Neural crest cell (in vitro differentiated cells): Measurements from ENCODE around the gene IFI27. TPM values are rescaled to one million over a fixed set of nuclear protein-coding genes. Genes with fewer than 3 reads are reported as not detected.

Experiments
- DNase-seq: peaks from one replicate; pipeline ENCODE4 v3.0.0; 2021; ENCODE audit warnings: low read depth, mixed read lengths, low spot score
- H3K27ac Mint-ChIP-seq: one replicate; pipeline ENCODE4 v1.8.0; 2021; ENCODE audit warnings: mild to moderate bottlenecking, mixed read lengths; ENCODE audit not compliant: unreplicated experiment
- H3K27me3 Mint-ChIP-seq: 2 replicates; pipeline ENCODE4 v1.8.0; 2021; ENCODE audit warnings: low read depth, mild to moderate bottlenecking, mixed read lengths
- H3K36me3 Mint-ChIP-seq: 2 replicates; pipeline ENCODE4 v1.8.0; 2021; ENCODE audit warnings: low read depth, mild to moderate bottlenecking, mixed read lengths
- H3K4me1 Mint-ChIP-seq: 2 replicates; pipeline ENCODE4 v1.8.0; 2021; ENCODE audit warnings: mixed read lengths
- H3K4me3 Mint-ChIP-seq: one replicate; pipeline ENCODE4 v1.8.0; 2021; ENCODE audit warnings: mild to moderate bottlenecking, mixed read lengths
- H3K9me3 Mint-ChIP-seq: 2 replicates; pipeline ENCODE4 v1.8.0; 2021; ENCODE audit warnings: mixed read lengths
- total RNA-seq: library from RNA; stranded (reverse); gene quantifications from 2 replicates; pipeline ENCODE4 v1.2.1, GENCODE V29; 2021
- TF ChIP-seq, protein P1 (sequence below): fragments of 200-600 bp; sonication (generic); conservative IDR thresholded peaks from 2 replicates; pipeline ENCODE4 v1.5.0; 2021; ENCODE audit warnings: antibody characterized with exemption, mild to moderate bottlenecking

IFI27 gene
- total RNA-seq, 1 donor from 2014 or later: 9.5 TPM

DNA sequence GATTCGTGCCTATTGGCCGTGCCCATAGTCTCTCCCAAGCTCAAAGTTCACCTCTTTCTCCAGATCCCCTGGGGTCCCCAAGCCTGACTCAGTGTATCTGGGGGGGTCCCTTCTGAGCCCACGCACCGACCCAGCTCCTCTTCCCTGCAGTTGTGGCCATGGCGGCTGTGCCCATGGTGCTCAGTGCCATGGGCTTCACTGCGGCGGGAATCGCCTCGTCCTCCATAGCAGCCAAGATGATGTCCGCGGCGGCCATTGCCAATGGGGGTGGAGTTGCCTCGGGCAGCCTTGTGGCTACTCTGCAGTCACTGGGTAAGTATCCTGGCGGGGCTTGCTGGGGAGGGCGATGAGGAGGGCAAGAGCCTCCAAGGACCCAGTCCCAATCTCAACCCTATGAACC lies 5.1 kb downstream of the IFI27 start:
- Mint-ChIP-seq H3K9me3 (peaks cover 2% of the 10 kb centered on the region), H3K27me3 (peaks cover 2% of the 10 kb centered on the region), H3K4me3 (no peak overlapping the region), H3K27ac (no peak overlapping the region), H3K36me3 (no peaks in the 10 kb centered on the region), H3K4me1 (peaks cover 28% of the 10 kb centered on the region)
- TF ChIP-seq, protein P1, sequence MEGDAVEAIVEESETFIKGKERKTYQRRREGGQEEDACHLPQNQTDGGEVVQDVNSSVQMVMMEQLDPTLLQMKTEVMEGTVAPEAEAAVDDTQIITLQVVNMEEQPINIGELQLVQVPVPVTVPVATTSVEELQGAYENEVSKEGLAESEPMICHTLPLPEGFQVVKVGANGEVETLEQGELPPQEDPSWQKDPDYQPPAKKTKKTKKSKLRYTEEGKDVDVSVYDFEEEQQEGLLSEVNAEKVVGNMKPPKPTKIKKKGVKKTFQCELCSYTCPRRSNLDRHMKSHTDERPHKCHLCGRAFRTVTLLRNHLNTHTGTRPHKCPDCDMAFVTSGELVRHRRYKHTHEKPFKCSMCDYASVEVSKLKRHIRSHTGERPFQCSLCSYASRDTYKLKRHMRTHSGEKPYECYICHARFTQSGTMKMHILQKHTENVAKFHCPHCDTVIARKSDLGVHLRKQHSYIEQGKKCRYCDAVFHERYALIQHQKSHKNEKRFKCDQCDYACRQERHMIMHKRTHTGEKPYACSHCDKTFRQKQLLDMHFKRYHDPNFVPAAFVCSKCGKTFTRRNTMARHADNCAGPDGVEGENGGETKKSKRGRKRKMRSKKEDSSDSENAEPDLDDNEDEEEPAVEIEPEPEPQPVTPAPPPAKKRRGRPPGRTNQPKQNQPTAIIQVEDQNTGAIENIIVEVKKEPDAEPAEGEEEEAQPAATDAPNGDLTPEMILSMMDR: no peak
- no peak for DNase-seq

DNA sequence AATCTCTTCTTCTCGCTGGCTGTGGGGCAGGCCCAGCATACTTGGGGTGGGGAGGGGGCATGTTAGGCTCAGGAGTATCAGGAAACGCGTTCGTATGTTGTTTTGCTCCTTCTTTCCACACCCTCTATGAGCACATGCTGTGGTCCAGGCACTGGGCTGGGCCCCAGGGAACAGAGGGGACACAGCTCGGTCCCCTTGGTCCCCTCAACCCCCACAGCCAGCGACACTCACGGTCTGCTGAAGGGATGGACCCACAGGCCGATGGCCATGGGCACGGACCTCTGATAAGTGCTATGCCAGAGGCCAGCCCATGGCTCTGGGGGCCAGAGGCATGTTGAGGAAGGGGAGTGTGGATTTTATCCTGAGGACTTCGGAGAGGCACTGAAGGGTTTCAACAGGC lies 6.2 kb downstream of the IFI27 start:
- Mint-ChIP-seq H3K4me1 (peaks cover 28% of the 10 kb centered on the region), H3K27ac (peak overlapping the region; percentile 43), H3K4me3 (no peak overlapping the region), H3K27me3 (peaks cover 5% of the 10 kb centered on the region), H3K9me3 (peaks cover 7% of the 10 kb centered on the region), H3K36me3 (no peaks in the 10 kb centered on the region)
- DNase-seq: no peak
- TF ChIP-seq, protein P1: no peak

DNA sequence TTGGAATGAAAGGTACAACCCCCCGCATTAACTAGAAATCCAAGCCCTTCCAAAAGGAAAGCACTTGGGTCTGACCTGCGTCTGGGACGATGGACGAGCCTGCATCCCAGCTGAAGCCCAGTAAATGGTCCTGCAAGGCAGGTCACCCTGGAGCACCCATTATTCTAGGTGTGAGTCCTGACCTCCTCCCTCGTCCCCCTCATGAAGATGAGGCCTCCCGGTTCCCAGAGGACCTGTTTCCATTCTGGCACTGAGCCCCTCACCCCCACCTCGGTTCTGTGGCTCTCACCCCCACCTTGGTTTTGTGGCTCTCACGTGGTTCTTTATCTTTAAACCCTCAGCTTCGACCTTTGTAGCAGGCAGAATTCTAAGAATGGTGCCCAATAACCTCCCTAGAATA lies 7.3 kb downstream of the IFI27 start:
- no peak overlapping the region for H3K27ac Mint-ChIP-seq
- DNase-seq: no peak
- no peak overlapping the region for H3K4me3 Mint-ChIP-seq
- TF ChIP-seq, protein P1: no peak
- H3K9me3 Mint-ChIP-seq: peaks cover 7% of the 10 kb centered on the region
- peaks cover 5% of the 10 kb centered on the region for H3K27me3 Mint-ChIP-seq
- H3K4me1 Mint-ChIP-seq: peaks cover 18% of the 10 kb centered on the region
- no peaks in the 10 kb centered on the region for H3K36me3 Mint-ChIP-seq

DNA sequence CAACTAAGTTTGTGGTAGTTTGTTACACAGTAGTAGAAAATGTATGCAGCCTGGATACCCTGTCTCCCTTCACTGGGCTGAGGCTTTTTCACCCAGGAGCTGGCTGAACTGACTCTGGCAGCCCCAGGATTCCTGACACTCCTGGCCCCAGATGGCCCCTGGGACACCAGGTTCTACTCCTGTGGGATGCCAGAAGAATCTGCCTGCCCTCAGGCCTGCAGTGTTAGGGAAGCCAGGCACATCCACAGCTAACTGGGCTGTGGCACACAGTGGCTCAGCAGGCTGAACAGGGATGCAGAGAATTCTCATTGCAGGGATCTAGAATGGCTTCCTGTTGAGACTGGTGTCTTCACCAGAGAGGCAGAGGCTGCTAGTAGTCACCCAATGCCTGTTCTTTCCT lies 8.5 kb downstream of the IFI27 start:
- Mint-ChIP-seq H3K27me3 (peaks cover 5% of the 10 kb centered on the region), H3K36me3 (no peaks in the 10 kb centered on the region), H3K9me3 (peaks cover 7% of the 10 kb centered on the region), H3K4me3 (no peak overlapping the region), H3K27ac (no peak overlapping the region), H3K4me1 (peaks cover 14% of the 10 kb centered on the region)
- TF ChIP-seq, protein P1: no peak
- no peak for DNase-seq

DNA sequence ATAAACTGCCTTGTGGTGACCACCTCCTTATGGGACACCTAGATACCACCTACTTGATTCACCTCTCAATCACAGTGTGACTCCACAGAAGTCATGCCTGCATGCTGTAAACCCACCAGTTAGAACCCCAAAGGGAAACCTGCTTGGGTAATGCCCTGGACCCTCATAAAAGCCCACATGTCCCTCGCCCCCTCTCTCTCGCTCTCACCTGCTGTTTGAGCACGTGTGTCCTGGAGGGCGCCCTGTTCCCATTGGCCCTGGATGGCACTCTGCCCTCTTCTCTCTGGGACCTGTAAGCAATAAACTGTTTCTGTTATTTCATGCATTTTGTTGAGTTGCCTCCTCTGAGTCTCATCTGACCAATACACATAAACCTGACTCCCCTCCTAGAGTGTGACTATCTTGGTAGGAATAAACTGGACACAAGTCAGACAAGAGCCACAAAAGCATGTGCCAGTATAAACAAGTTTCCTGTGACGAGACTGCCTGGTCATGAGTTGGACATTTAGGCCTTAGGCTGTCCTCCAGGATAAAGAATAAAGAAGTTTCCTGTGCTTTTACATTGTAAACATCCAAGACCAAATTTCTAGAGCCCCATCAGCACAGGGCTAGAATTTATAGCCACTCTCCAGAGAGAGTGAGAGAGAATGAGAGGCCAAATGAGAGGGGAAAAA lies 10.3 kb downstream of the IFI27 start:
- Mint-ChIP-seq H3K9me3 (peaks cover 7% of the 10 kb centered on the region), H3K27ac (no peak overlapping the region), H3K27me3 (peaks cover 5% of the 10 kb centered on the region), H3K36me3 (no peaks in the 10 kb centered on the region), H3K4me3 (no peak overlapping the region), H3K4me1 (no peaks in the 10 kb centered on the region)
- TF ChIP-seq, protein P1: no peak
- no peak for DNase-seq
